Endothelial cell of umbilical vein (primary cell): ENCODE results near the gene SLAIN2.

Source experiments
- EZH2 ChIP-seq: IDR thresholded peaks from 2 replicates; pipeline ENCODE4 v1.6.1; 2012; ENCODE audit warnings: borderline replicate concordance, low read depth, mild to moderate bottlenecking, moderate library complexity, low read length, inconsistent platforms; ENCODE audit not compliant: severe bottlenecking
- FOS ChIP-seq: IDR thresholded peaks from 2 replicates; pipeline ENCODE4 v1.6.1; 2011; ENCODE audit warnings: mild to moderate bottlenecking, low read length, moderate library complexity, borderline replicate concordance; ENCODE audit not compliant: insufficient read depth
- GATA2 ChIP-seq: IDR thresholded peaks from 2 replicates; pipeline ENCODE4 v1.7.0; 2011; ENCODE audit warnings: low read depth, mild to moderate bottlenecking, moderate library complexity, mixed read lengths, low read length; ENCODE audit not compliant: insufficient read length, insufficient read depth
- JUN ChIP-seq: IDR thresholded peaks from 2 replicates; pipeline ENCODE4 v1.6.1; 2011; ENCODE audit warnings: borderline replicate concordance, low read depth; ENCODE audit not compliant: insufficient read length, insufficient read depth
- MYC ChIP-seq: IDR thresholded peaks from one replicate; pipeline ENCODE4 v1.6.1; 2011; ENCODE audit warnings: mild to moderate bottlenecking, low read depth, low read length
- POLR2A ChIP-seq: IDR thresholded peaks from 2 replicates; pipeline ENCODE4 v1.6.1; 2012; ENCODE audit warnings: low read depth, mild to moderate bottlenecking, control low read depth, low read length
- POLR2AphosphoS5 ChIP-seq: IDR thresholded peaks from 2 replicates; pipeline ENCODE4 v1.6.1; 2012; ENCODE audit warnings: low read depth, mild to moderate bottlenecking, control low read depth, low read length, moderate library complexity; ENCODE audit not compliant: insufficient read depth
- TF ChIP-seq, protein P1 (sequence below), 2 donors: IDR thresholded peaks; 1 replicate in 1 of 2; 2 replicates in 1 of 2; pipeline ENCODE4 v1.5.1; 2011; ENCODE audit warnings: low read length in 2 of 2, mild to moderate bottlenecking in 2 of 2, moderate library complexity in 2 of 2, control low read depth in 1 of 2, inconsistent platforms in 1 of 2, low read depth in 1 of 2; ENCODE audit not compliant: insufficient read depth in 1 of 2; ENCODE audit errors: extremely low read depth in 1 of 2
- TF ChIP-seq, protein P2 (sequence below): IDR thresholded peaks from 2 replicates; pipeline ENCODE4 v1.6.1; 2011; ENCODE audit not compliant: insufficient read depth, insufficient read length

DNA sequence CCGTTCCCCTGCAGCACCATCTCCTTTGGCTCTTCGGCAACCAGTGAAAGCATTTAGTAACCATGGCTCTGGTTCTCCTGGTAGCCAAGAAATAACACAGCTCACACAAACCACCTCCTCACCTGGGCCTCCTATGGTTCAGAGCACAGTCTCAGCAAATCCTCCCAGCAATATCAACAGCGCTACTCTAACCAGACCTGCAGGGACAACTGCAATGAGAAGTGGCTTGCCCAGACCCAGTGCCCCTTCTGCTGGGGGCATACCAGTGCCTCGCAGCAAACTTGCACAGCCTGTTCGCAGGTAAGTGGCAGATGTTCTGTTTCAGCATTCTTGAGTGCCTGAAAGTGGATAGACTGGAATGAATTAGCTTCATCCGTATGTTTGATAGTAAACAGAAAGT is 78.8 kb downstream of the SLAIN2 start:
- TF ChIP-seq, protein P1, sequence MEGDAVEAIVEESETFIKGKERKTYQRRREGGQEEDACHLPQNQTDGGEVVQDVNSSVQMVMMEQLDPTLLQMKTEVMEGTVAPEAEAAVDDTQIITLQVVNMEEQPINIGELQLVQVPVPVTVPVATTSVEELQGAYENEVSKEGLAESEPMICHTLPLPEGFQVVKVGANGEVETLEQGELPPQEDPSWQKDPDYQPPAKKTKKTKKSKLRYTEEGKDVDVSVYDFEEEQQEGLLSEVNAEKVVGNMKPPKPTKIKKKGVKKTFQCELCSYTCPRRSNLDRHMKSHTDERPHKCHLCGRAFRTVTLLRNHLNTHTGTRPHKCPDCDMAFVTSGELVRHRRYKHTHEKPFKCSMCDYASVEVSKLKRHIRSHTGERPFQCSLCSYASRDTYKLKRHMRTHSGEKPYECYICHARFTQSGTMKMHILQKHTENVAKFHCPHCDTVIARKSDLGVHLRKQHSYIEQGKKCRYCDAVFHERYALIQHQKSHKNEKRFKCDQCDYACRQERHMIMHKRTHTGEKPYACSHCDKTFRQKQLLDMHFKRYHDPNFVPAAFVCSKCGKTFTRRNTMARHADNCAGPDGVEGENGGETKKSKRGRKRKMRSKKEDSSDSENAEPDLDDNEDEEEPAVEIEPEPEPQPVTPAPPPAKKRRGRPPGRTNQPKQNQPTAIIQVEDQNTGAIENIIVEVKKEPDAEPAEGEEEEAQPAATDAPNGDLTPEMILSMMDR (IDR thresholded peaks at IDR 0.05; ENCODE audit: extremely low read depth in 1 of 2, insufficient read depth in 1 of 2, low read depth in 1 of 2, low read length in 2 of 2) = no peak
- TF ChIP-seq POLR2A (no peak), EZH2 (no peak), POLR2AphosphoS5 (no peak), JUN (no peak), MYC (no peak), GATA2 (no peak), FOS (no peak)
- TF ChIP-seq, protein P2, sequence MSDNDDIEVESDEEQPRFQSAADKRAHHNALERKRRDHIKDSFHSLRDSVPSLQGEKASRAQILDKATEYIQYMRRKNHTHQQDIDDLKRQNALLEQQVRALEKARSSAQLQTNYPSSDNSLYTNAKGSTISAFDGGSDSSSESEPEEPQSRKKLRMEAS = no peak
